Activated B cell treated with CpG ODN at 0.5 μM for 24 hours (primary cell): ENCODE measurements around the gene ZNF506. TPM values are rescaled to one million over a fixed set of nuclear protein-coding genes. Genes with fewer than 3 reads are reported as not detected.
"Not testable (repeated sequence)": the region's sequence is repeated elsewhere in the genome, so short reads cannot be mapped to it uniquely, and the experiment has no call there.

Source experiments
- ATAC-seq: fragments of 200-7000 bp; cut with Tn5 transposase; one replicate; pipeline ENCODE4 v1.10.0; 2021; ENCODE audit warnings: low read depth, mild to moderate bottlenecking, moderate library complexity
- CTCF ChIA-PET: fragments of 350-600 bp; sonication (Branson Sonifier 250); formaldehyde crosslinking; loops from one replicate; lab custom pipeline; 2021; ENCODE audit warnings: antibody characterized with exemption; lab: Charles Lee
- POLR2A ChIA-PET: fragments of 350-600 bp; sonication (Branson Sonifier 250); formaldehyde crosslinking; loops from one replicate; lab custom pipeline; 2021; ENCODE audit warnings: antibody characterized with exemption; lab: Charles Lee
- DNase-seq: peaks from one replicate; pipeline ENCODE4 v3.0.0; 2022
- H3K27ac Mint-ChIP-seq: one replicate; pipeline ENCODE4 v1.8.0; 2020; ENCODE audit warnings: mixed read lengths
- H3K27me3 Mint-ChIP-seq: one replicate; pipeline ENCODE4 v1.8.0; 2021; ENCODE audit warnings: mixed read lengths
- H3K36me3 Mint-ChIP-seq: one replicate; pipeline ENCODE4 v1.8.0; 2021; ENCODE audit warnings: low read depth, mixed read lengths
- H3K4me1 Mint-ChIP-seq: one replicate; pipeline ENCODE4 v1.8.0; 2021; ENCODE audit warnings: mixed read lengths
- H3K4me3 Mint-ChIP-seq: one replicate; pipeline ENCODE4 v1.8.0; 2020; ENCODE audit warnings: mild to moderate bottlenecking, mixed read lengths
- H3K9me3 Mint-ChIP-seq: one replicate; pipeline ENCODE4 v1.8.0; 2020; ENCODE audit warnings: mixed read lengths
- intact Hi-C: fragments of 100-400 bp; cut with micrococcal nuclease; formaldehyde crosslinking; loops from one replicate; pipeline ENCODE4 v1.15.1; 2024
- total RNA-seq: library from RNA; stranded (reverse); gene quantifications from 2 replicates; pipeline ENCODE4 v1.2.3, GENCODE V29; 2022
- TF ChIP-seq, protein P1 (sequence below): fragments of 200-600 bp; IDR thresholded peaks from one replicate; pipeline ENCODE4 v1.8.0; 2022; ENCODE audit warnings: antibody characterized with exemption, mild to moderate bottlenecking

Gene ZNF506
- total RNA-seq, 1 donor from 2014 or later = 78.6 TPM

GRCh38 chr19:19744641-19745040, 76.9 kb downstream of the ZNF506 start:
- H3K4me3 Mint-ChIP-seq = no peak overlapping the region
- no peaks in the 10 kb centered on the region for H3K9me3 Mint-ChIP-seq
- no peak overlapping the region for H3K27ac Mint-ChIP-seq
- no peaks in the 10 kb centered on the region for H3K36me3 Mint-ChIP-seq
- H3K4me1 Mint-ChIP-seq = no peaks in the 10 kb centered on the region
- intact Hi-C loops = no loop called here
- DNase-seq (no peak), ATAC-seq (no peak)
- H3K27me3 Mint-ChIP-seq = no peaks in the 10 kb centered on the region
- POLR2A ChIA-PET = no interaction called here
- CTCF ChIA-PET = no interaction called here
- TF ChIP-seq, protein P1, sequence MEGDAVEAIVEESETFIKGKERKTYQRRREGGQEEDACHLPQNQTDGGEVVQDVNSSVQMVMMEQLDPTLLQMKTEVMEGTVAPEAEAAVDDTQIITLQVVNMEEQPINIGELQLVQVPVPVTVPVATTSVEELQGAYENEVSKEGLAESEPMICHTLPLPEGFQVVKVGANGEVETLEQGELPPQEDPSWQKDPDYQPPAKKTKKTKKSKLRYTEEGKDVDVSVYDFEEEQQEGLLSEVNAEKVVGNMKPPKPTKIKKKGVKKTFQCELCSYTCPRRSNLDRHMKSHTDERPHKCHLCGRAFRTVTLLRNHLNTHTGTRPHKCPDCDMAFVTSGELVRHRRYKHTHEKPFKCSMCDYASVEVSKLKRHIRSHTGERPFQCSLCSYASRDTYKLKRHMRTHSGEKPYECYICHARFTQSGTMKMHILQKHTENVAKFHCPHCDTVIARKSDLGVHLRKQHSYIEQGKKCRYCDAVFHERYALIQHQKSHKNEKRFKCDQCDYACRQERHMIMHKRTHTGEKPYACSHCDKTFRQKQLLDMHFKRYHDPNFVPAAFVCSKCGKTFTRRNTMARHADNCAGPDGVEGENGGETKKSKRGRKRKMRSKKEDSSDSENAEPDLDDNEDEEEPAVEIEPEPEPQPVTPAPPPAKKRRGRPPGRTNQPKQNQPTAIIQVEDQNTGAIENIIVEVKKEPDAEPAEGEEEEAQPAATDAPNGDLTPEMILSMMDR = no peak

GRCh38 chr19:19743921-19744320, 77.6 kb downstream of the ZNF506 start:
- H3K4me1 Mint-ChIP-seq, CTCF ChIA-PET, H3K27me3 Mint-ChIP-seq, ATAC-seq, H3K4me3 Mint-ChIP-seq, intact Hi-C loops, H3K27ac Mint-ChIP-seq, H3K36me3 Mint-ChIP-seq, DNase-seq, H3K9me3 Mint-ChIP-seq, POLR2A ChIA-PET: not testable (repeated sequence)

DNA sequence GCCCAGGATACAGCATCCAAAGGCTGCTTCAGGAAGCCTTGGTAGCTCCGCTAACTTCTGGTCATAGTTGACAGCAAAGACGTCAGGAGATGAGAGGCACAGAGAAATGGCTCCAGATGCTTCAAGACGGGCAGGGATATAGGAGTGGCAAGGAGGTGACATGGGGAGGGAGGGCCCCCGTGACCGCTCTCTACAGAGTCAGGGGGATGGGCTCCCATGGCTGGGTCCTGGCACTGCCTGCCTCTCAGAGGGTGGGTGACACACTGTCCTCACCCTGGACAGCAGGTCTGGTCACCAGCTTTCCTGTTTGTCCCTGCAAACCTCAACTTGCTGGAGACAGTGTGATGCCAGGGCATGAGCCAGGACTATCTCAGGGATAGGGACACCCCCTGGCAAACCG, 78.4 kb downstream of the ZNF506 start:
- ATAC-seq = no peak
- TF ChIP-seq, protein P1 = no peak
- no peaks in the 10 kb centered on the region for H3K4me1 Mint-ChIP-seq

DNA sequence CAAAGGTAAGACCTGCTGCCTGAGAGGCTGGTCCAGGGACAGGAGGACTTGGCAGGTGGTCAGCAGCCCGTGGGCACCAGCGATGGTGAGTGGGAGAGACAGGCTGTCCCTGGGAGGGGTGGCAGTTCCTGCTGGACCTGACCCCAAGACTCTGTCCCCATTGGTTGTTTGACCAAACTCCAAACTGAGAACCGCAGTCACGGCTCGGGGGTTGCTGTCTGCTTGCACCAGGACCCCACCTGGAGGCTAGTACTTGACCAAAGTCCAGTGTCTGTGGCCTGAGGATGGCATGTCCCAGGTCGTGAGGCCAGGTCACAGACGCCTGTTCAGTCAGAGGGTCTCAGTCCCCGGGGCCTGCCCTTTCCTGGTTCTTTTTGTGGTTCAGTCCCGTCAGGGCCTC, 78.8 kb downstream of the ZNF506 start:
- Mint-ChIP-seq H3K4me3 (no peak overlapping the region), H3K9me3 (no peaks in the 10 kb centered on the region), H3K27ac (no peak overlapping the region), H3K4me1 (no peaks in the 10 kb centered on the region), H3K36me3 (no peaks in the 10 kb centered on the region), H3K27me3 (no peaks in the 10 kb centered on the region)
- intact Hi-C loops = no loop called here
- ATAC-seq = no peak
- no peak for DNase-seq
- TF ChIP-seq, protein P1 = no peak
- POLR2A ChIA-PET = interaction anchor here (0.5 kb wide), 1 partner anchor 13 kb away, joined by 5 read pairs; no protein-coding TSS in a partner anchor
- CTCF ChIA-PET = no interaction called here

More for the DNA sequence above, 78.4 kb downstream of the ZNF506 start:
- POLR2A ChIA-PET = interaction anchor here (0.5 kb wide), 1 partner anchor 14 kb away, joined by 5 read pairs; no protein-coding TSS in a partner anchor
- no peak overlapping the region for H3K27ac Mint-ChIP-seq
- CTCF ChIA-PET = no interaction called here
- no peaks in the 10 kb centered on the region for H3K36me3 Mint-ChIP-seq
- DNase-seq = no peak
- H3K4me3 Mint-ChIP-seq = no peak overlapping the region
- no peaks in the 10 kb centered on the region for H3K9me3 Mint-ChIP-seq
- intact Hi-C loops = no loop called here
- H3K27me3 Mint-ChIP-seq = no peaks in the 10 kb centered on the region

Other genes with a start within 250 kb of the ZNF506 start
- 19.4 and 21.8 TPM in 2 replicates for gene PBX4, start 203.1 kb downstream of the ZNF506 start, total RNA-seq
- gene LPAR2, start 193.5 kb downstream of the ZNF506 start, total RNA-seq = 29.0 and 33.7 TPM in 2 replicates
- 129 and 130 TPM in 2 replicates for gene GMIP, start 178.1 kb downstream of the ZNF506 start, total RNA-seq
- 125 and 135 TPM in 2 replicates for gene ATP13A1, start 158.1 kb downstream of the ZNF506 start, total RNA-seq
- gene ZNF101, start 152.9 kb downstream of the ZNF506 start, total RNA-seq = 45.6 and 52.6 TPM in 2 replicates
- 11.8 and 13.4 TPM in 2 replicates for gene ZNF14, start 88.6 kb downstream of the ZNF506 start, total RNA-seq
- gene ZNF253, start 44.1 kb upstream of the ZNF506 start, total RNA-seq = 24.7 and 26.3 TPM in 2 replicates
- gene ZNF93, start 79.2 kb upstream of the ZNF506 start, total RNA-seq = 13.5 and 14.9 TPM in 2 replicates
- gene ZNF682, start 217.8 kb upstream of the ZNF506 start, total RNA-seq = 15.5 and 19.9 TPM in 2 replicates